ENCODE data around the gene MMEL1.
"Not testable (repeated sequence)": the region's sequence is repeated elsewhere in the genome, so short reads cannot be mapped to it uniquely, and the experiment has no call there.

DNA sequence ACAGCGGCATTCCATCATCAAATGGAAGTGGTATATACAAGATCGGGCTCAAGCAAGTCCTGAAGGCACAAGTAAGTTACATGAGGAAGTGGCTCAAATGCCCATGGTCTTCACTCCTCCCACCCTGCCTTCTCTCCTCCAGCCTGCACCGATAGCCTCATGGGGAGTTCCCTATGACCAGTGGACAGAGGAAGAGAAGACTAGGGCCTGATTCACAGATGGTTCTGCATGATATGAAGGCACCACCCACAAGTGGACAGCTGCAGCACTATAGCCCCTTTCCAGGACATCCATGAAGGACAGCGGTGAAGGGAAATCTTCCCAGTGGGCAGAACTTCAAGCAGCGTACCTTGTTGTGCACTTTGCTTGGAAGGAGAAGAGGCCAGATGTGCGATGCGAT is 7.1 kb downstream of the MMEL1 start:
- TF ChIP-seq, protein P1, sequence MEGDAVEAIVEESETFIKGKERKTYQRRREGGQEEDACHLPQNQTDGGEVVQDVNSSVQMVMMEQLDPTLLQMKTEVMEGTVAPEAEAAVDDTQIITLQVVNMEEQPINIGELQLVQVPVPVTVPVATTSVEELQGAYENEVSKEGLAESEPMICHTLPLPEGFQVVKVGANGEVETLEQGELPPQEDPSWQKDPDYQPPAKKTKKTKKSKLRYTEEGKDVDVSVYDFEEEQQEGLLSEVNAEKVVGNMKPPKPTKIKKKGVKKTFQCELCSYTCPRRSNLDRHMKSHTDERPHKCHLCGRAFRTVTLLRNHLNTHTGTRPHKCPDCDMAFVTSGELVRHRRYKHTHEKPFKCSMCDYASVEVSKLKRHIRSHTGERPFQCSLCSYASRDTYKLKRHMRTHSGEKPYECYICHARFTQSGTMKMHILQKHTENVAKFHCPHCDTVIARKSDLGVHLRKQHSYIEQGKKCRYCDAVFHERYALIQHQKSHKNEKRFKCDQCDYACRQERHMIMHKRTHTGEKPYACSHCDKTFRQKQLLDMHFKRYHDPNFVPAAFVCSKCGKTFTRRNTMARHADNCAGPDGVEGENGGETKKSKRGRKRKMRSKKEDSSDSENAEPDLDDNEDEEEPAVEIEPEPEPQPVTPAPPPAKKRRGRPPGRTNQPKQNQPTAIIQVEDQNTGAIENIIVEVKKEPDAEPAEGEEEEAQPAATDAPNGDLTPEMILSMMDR (conservative IDR thresholded peaks at IDR 0.05; ENCODE audit: low read length) = not testable (repeated sequence)
- not testable (repeated sequence) for TF ChIP-seq EZH2phosphoT487 (IDR thresholded peaks at IDR 0.05; ENCODE audit: borderline replicate concordance, low read depth, low read length)

Measured in OCI-LY7 (cell line).